ENCODE measurements around the gene TBC1D9. TPM values are rescaled to one million over a fixed set of nuclear protein-coding genes. Genes with fewer than 3 reads are reported as not detected.
A peak's percentile ranks its signal among the peaks of the same experiment; 100 is the strongest.

Gene TBC1D9
- total and polyA plus RNA-seq, 7 donors = 1.6 to 5.4 (median 2.1) TPM

DNA sequence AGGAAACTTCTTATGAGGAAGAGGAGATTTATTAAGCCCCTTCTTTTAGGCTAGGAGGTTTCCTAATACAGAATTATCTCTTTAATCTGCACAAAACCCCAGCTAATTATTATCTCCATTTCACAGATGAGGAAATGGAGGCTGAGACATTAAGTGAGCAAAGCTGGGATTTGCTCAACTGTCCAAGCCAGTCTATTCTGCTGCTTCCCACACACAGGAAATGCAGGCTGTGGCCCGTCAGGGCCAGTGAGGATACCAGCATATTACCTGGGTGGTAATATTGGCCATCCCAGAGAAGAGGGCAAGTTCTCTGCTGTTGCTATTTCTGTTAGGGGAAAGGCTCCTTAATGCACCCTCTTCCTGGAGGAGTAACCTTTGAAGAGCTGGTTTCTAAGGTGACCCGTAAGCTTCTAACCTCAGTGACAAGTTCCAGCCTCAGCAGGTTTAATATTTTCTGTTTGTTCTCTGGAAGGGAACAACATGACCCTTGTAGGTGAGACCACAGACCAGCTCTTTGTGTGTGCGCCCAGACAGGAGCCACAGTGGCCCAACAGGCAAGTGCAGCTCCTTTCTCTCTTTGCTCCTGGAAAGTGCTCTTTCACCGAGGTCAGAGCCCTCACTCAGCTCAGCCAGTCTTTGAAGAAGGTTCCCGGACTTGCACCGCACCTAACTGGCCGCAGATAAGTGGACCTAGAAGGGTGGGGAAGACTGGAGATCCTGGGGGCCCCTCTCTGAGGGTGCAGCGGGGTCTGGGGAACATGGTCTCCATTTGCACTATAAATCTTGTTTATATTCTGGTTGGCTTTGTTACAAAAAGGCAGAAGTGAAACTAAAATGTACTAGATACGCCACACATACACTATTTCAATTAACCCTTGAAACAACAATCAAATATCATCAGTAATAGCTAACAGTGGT, 35.5 kb downstream of the TBC1D9 start:
- Histone ChIP-seq H3K4me1 (no peaks in the 10 kb centered on the region), H3K9me3 (no peaks in the 10 kb centered on the region), H3K27ac (no peak overlapping the region), H3K4me3 (peak overlapping the region; percentile 15), H3K27me3 (ENCODE audit: insufficient read depth in 3 of 3, low read length in 2 of 3) (no peaks in the 10 kb centered on the region), H3K36me3 (ENCODE audit: insufficient read depth in 1 of 2, low read depth in 1 of 2) (no peaks in the 10 kb centered on the region)
- DNase-seq (no peak), ATAC-seq (no peak)
- intact Hi-C loops (cut with DNase I) = no loop called here
- 64 to 74% (median 64%) methylated on average over 9 of the region's 9 CpGs for WGBS, 3 donors
- TF ChIP-seq, protein P1, sequence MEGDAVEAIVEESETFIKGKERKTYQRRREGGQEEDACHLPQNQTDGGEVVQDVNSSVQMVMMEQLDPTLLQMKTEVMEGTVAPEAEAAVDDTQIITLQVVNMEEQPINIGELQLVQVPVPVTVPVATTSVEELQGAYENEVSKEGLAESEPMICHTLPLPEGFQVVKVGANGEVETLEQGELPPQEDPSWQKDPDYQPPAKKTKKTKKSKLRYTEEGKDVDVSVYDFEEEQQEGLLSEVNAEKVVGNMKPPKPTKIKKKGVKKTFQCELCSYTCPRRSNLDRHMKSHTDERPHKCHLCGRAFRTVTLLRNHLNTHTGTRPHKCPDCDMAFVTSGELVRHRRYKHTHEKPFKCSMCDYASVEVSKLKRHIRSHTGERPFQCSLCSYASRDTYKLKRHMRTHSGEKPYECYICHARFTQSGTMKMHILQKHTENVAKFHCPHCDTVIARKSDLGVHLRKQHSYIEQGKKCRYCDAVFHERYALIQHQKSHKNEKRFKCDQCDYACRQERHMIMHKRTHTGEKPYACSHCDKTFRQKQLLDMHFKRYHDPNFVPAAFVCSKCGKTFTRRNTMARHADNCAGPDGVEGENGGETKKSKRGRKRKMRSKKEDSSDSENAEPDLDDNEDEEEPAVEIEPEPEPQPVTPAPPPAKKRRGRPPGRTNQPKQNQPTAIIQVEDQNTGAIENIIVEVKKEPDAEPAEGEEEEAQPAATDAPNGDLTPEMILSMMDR (IDR thresholded peaks at IDR 0.05) = no peak

DNA sequence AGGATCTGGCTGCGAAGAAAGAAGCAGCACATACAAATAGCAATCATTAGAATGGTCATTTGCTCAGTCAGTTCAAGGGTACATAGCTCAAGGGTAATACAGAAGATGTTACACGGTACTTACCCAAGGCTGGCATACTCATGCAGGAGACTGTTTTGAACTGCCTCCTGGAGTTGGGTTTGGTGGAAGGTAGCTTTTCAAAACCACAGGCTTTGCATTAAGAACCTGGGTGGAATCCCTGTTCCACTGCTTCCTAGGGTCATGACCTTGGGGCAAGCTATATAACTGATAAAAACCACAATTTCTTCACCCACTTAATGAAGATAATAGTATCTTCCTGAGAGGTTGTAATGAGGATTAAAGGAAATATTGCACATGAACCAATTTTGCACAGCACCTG, 36.5 kb downstream of the TBC1D9 start:
- no peak overlapping the region for H3K27ac ChIP-seq
- no peaks in the 10 kb centered on the region for H3K9me3 ChIP-seq
- no peaks in the 10 kb centered on the region for H3K4me1 ChIP-seq
- intact Hi-C loops (cut with DNase I) = no loop called here
- no peak overlapping the region for H3K4me3 ChIP-seq
- no peaks in the 10 kb centered on the region for H3K27me3 ChIP-seq (ENCODE audit: insufficient read depth in 3 of 3, low read length in 2 of 3)
- DNase-seq (no peak), ATAC-seq (no peak)
- WGBS, 3 donors = 90 to 96% (median 90%) methylated on average over 2 of the region's 2 CpGs
- H3K36me3 ChIP-seq (ENCODE audit: insufficient read depth in 1 of 2, low read depth in 1 of 2) = no peaks in the 10 kb centered on the region
- TF ChIP-seq, protein P1 (IDR thresholded peaks at IDR 0.05) = no peak

DNA sequence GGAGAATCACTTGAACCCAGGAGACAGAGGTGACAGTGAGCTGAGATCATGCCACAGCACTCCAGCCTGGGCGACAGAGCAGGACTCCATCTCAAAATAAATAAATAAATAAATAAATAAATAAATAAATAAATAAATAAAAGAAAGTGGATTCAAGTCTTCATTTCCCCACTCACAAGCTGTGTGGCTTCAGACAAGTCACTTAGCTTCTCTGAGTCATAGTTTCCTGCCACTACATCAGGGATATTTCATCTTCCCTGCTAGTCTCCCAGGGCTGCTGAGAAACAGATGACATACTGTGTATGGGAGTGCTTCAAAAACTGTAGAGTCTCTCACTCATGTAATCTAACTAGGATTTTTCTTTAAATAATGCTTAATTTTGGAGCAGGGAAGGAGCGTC, 37.2 kb downstream of the TBC1D9 start:
- intact Hi-C loops (cut with DNase I) = no loop called here
- 87 to 93% (median 89%) methylated on average over 2 of the region's 2 CpGs for WGBS, 3 donors

DNA sequence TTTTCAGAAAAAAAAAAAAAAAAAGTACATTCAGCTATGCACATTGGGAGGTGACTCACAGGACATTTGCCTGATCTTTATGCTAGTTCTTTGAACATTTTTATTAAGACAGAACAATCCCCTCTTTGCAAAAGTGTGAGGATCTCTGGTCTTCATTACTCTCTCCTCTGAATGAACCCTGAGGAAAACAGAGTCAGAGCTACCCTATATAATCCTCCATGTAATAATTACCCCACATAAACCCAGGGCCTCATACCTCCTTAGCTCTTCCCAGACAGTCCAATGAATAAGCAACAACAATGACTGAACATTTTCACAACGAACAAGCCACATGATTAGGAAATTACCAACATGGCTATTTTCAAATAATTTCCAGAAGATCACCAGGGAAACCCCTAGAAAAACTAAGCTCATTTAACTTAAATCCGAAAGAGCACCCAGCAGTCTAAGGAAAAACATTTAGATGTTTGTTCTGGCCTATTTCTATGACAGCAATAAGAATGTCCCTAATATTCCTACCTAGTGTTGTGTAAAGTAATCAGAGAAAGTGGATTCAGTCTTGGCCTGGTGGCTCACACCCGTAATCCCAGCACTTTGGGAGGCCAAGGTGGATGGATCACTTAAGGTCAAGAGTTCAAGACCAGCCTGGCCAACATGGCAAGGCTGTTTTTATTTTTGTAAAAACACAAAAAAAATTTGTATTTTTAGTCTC, 37.8 kb downstream of the TBC1D9 start:
- Histone ChIP-seq H3K9me3 (no peaks in the 10 kb centered on the region), H3K4me1 (no peaks in the 10 kb centered on the region), H3K27ac (no peak overlapping the region), H3K36me3 (ENCODE audit: insufficient read depth in 1 of 2, low read depth in 1 of 2) (no peaks in the 10 kb centered on the region), H3K27me3 (ENCODE audit: insufficient read depth in 3 of 3, low read length in 2 of 3) (no peaks in the 10 kb centered on the region), H3K4me3 (no peak overlapping the region)
- ATAC-seq (no peak), DNase-seq (no peak)
- intact Hi-C loops (cut with DNase I) = no loop called here
- TF ChIP-seq, protein P1 (IDR thresholded peaks at IDR 0.05) = no peak
- WGBS, 3 donors = 68 to 80% (median 73%) methylated on average over 3 of the region's 3 CpGs

More for the DNA sequence above, 37.2 kb downstream of the TBC1D9 start:
- ATAC-seq = no peak
- no peak for DNase-seq
- Histone ChIP-seq H3K27ac (no peak overlapping the region), H3K4me1 (no peaks in the 10 kb centered on the region), H3K36me3 (ENCODE audit: insufficient read depth in 1 of 2, low read depth in 1 of 2) (no peaks in the 10 kb centered on the region), H3K27me3 (ENCODE audit: insufficient read depth in 3 of 3, low read length in 2 of 3) (no peaks in the 10 kb centered on the region), H3K4me3 (no peak overlapping the region), H3K9me3 (no peaks in the 10 kb centered on the region)
- TF ChIP-seq, protein P1 (IDR thresholded peaks at IDR 0.05) = no peak

All from psoas muscle (tissue), 8 donors.